M059J (cell line): ENCODE data around the gene POGZ. TPM values are rescaled to one million over a fixed set of nuclear protein-coding genes. Genes with fewer than 3 reads are reported as not detected.

Source experiments
- DNase-seq: peaks from one replicate; pipeline ENCODE4 v3.0.0-alpha.2; 2012; ENCODE audit warnings: low read depth
- total RNA-seq: library from RNA; depleted of rRNA; stranded (reverse); fragments of >200 nt; shearing (Covaris generic); gene quantifications from 2 replicates; pipeline ENCODE4 v1.2.3, GENCODE V29; 2014; rRNA removed

Gene POGZ
- total RNA-seq, 1 experiment from 2014 or later, result 21.6 TPM

- peak; percentile 62 for DNase-seq
These were observed 87.0 kb downstream of the POGZ start, which contains the start of gene SELENBP1 for GRCh38 chr1:151372058-151372934. SELENBP1 (minus strand) TSS chr1:151372705; CDS start chr1:151372641, 64 bp downstream.

- peak; percentile 19 for DNase-seq
These were observed 87.8 kb downstream of the POGZ start for GRCh38 chr1:151371370-151372057.

GRCh38 chr1:151370211-151370911 lies 88.9 kb downstream of the POGZ start:
- DNase-seq, result no peak

- DNase-seq, result no peak
These were observed 89.7 kb downstream of the POGZ start for GRCh38 chr1:151369621-151370048.

GRCh38 chr1:151369302-151369610 lies 90.0 kb downstream of the POGZ start:
- no peak for DNase-seq

GRCh38 chr1:151368393-151369301 lies 90.6 kb downstream of the POGZ start:
- DNase-seq, result no peak

GRCh38 chr1:151367658-151368392 lies 91.5 kb downstream of the POGZ start:
- DNase-seq, result no peak

GRCh38 chr1:151364996-151365395 lies 94.3 kb downstream of the POGZ start:
- no peak for DNase-seq

GRCh38 chr1:151362308-151363155 lies 96.8 kb downstream of the POGZ start:
- DNase-seq, result no peak

- no peak for DNase-seq
These were observed 97.4 kb downstream of the POGZ start for GRCh38 chr1:151361883-151362282.

GRCh38 chr1:151356696-151357095 lies 102.6 kb downstream of the POGZ start:
- DNase-seq, result no peak

Other genes with a start within 250 kb of the POGZ start
- gene PSMD4, start 204.8 kb downstream of the POGZ start, total RNA-seq, result 285 and 291 TPM in 2 replicates
- gene ZNF687, start 177.2 kb downstream of the POGZ start, total RNA-seq, result 14.3 and 27.3 TPM in 2 replicates
- gene PI4KB, start 132.1 kb downstream of the POGZ start, total RNA-seq, result 40.7 and 52.2 TPM in 2 replicates
- 57.6 and 67.2 TPM in 2 replicates for gene RFX5, start 112.2 kb downstream of the POGZ start, total RNA-seq
- gene SELENBP1, start 86.8 kb downstream of the POGZ start, total RNA-seq, result 2.6 and 4.5 TPM in 2 replicates
- 503 and 619 TPM in 2 replicates for gene PSMB4, start 59.9 kb downstream of the POGZ start, total RNA-seq
- 0.52 and 1.5 TPM in 2 replicates for gene CGN, start 51.9 kb upstream of the POGZ start, total RNA-seq
- gene TUFT1, start 80.8 kb upstream of the POGZ start, total RNA-seq, result 13.2 and 21.1 TPM in 2 replicates
- gene SNX27, start 152.6 kb upstream of the POGZ start, total RNA-seq, result 22.4 and 29.1 TPM in 2 replicates